HCT116 (cell line): ENCODE results near the gene SSBP1. TPM values are rescaled to one million over a fixed set of nuclear protein-coding genes. Genes with fewer than 3 reads are reported as not detected.

Experiments used
- ATAC-seq: fragments of 200-7000 bp; cut with Tn5 transposase; 2 replicates; pipeline ENCODE4 v1.9.1; 2020; ENCODE audit warnings: mild to moderate bottlenecking, moderate library complexity
- BruUV-seq: library from RNA; stranded (reverse); fragments of 400-500 nt; replicated peaks from 2 replicates; lab custom pipeline; 2021; lab: Mats Ljungman, UMichigan
- CTCF ChIA-PET: fragments of 300-600 bp; sonication (Branson Sonifier 250); formaldehyde crosslinking; loops from one replicate; lab custom pipeline; 2021; ENCODE audit warnings: antibody characterized with exemption; lab: Charles Lee
- POLR2A ChIA-PET: fragments of 300-600, 350-600 bp; sonication (Branson Sonifier 250); formaldehyde crosslinking; loops from one replicate; lab custom pipeline; 2021; ENCODE audit warnings: antibody characterized with exemption; lab: Charles Lee
- RAD21 ChIA-PET, 2 experiments: fragments of 300-600 bp; sonication (Branson Sonifier 250); formaldehyde crosslinking; loops; one replicate each; lab custom pipeline; 2023; ENCODE audit warnings: low total read pairs in 2 of 2; ENCODE audit not compliant: uncharacterized antibody in 2 of 2, unreplicated experiment in 2 of 2, low non-redundant PET in 1 of 2; lab: Charles Lee
- DNase-seq: peaks from one replicate; pipeline ENCODE4 v3.0.0-alpha.2; 2010; ENCODE audit warnings: low read depth, low spot score
- H2AFZ ChIP-seq: fragments of 200-600 bp; shearing (Covaris generic), sonication (generic); 2 replicates; pipeline ENCODE4 v1.6.1; 2017; ENCODE audit warnings: low read depth, mixed run types, mixed read lengths, antibody characterized with exemption, low read length; ENCODE audit not compliant: poor library complexity, severe bottlenecking
- H3K27ac ChIP-seq: 2 replicates; pipeline ENCODE4 v1.5.1; 2012; ENCODE audit warnings: low read depth, low read length
- H3K27me3 ChIP-seq: fragments of 200-600 bp; sonication (generic); 2 replicates; pipeline ENCODE4 v1.6.1; 2016; ENCODE audit warnings: mixed run types, low read length, mixed read lengths; ENCODE audit not compliant: insufficient read depth
- H3K36me3 ChIP-seq, 2 experiments: fragments of 200-500 bp in 1 of 2; fragments of 200-600 bp in 1 of 2; sonication (Bioruptor generic) in 1 of 2; sonication (generic) in 1 of 2; 2 replicates each; pipeline versions ENCODE4 v1.5.1 to v1.6.1; 2014 to 2016; ENCODE audit warnings: low read length in 2 of 2, inconsistent platforms in 1 of 2, mixed read lengths in 1 of 2, mixed run types in 1 of 2; ENCODE audit not compliant: insufficient read depth in 2 of 2, control insufficient read depth in 1 of 2
- H3K4me1 ChIP-seq, 2 experiments: fragments of 200-600 bp in 1 of 2; sonication (generic) in 1 of 2; 2 replicates each; pipeline versions ENCODE4 v1.5.1 to v1.6.1; 2012 to 2017; ENCODE audit warnings: low read length in 2 of 2, inconsistent platforms in 1 of 2, mild to moderate bottlenecking in 1 of 2, mixed read lengths in 1 of 2, mixed run types in 1 of 2, moderate library complexity in 1 of 2; ENCODE audit not compliant: insufficient read depth in 2 of 2, control insufficient read depth in 1 of 2
- H3K4me2 ChIP-seq: fragments of 200-600 bp; sonication (generic); 2 replicates; pipeline ENCODE4 v1.6.1; 2017; ENCODE audit warnings: mixed run types, low read length, mixed read lengths
- H3K4me3 ChIP-seq, 2 experiments: fragments of 200-600 bp in 1 of 2; sonication (generic) in 1 of 2; replicated peaks in 1 of 2; 2 replicates each; pipeline ENCODE4 v1.5.1; 2011 to 2016; ENCODE audit warnings: low read length in 2 of 2, control low read depth in 1 of 2, low read depth in 1 of 2, mild to moderate bottlenecking in 1 of 2, mixed read lengths in 1 of 2, mixed run types in 1 of 2
- H3K79me2 ChIP-seq: fragments of 200-600 bp; sonication (generic); 2 replicates; pipeline ENCODE4 v1.6.1; 2017; ENCODE audit warnings: mild to moderate bottlenecking, mixed run types, low read length, moderate library complexity, mixed read lengths; ENCODE audit not compliant: insufficient read depth
- H3K9ac ChIP-seq: fragments of 200-600 bp; sonication (generic); 2 replicates; pipeline ENCODE4 v1.6.1; 2016; ENCODE audit warnings: low read length, mixed read lengths
- H3K9me2 ChIP-seq: fragments of 200-600 bp; sonication (generic), shearing (Covaris generic); 2 replicates; pipeline ENCODE4 v1.6.1; 2017; ENCODE audit warnings: mixed run types, mild to moderate bottlenecking, moderate library complexity; ENCODE audit not compliant: insufficient read depth
- H3K9me3 ChIP-seq, 2 experiments: fragments of 200-500 bp in 1 of 2; fragments of 200-600 bp in 1 of 2; sonication (Bioruptor generic) in 1 of 2; sonication (generic) in 1 of 2; 2 replicates each; pipeline ENCODE4 v1.6.1; 2014 to 2017; ENCODE audit warnings: low read length in 2 of 2, mixed read lengths in 2 of 2, inconsistent platforms in 1 of 2, low read depth in 1 of 2, mild to moderate bottlenecking in 1 of 2, mixed run types in 1 of 2, moderate library complexity in 1 of 2; ENCODE audit not compliant: control insufficient read depth in 1 of 2, insufficient read depth in 1 of 2
- H4K20me1 ChIP-seq: fragments of 200-600 bp; sonication (generic), shearing (Covaris generic); 2 replicates; pipeline ENCODE4 v1.6.1; 2017; ENCODE audit warnings: mixed run types, mild to moderate bottlenecking, moderate library complexity; ENCODE audit not compliant: insufficient read depth
- ATF3 ChIP-seq: IDR thresholded peaks from 2 replicates; pipeline ENCODE4 v1.6.1; 2012
- CBX3 ChIP-seq: IDR thresholded peaks from 2 replicates; pipeline ENCODE4 v1.6.1; 2012; ENCODE audit warnings: low read depth
- CEBPB ChIP-seq: IDR thresholded peaks from 2 replicates; pipeline ENCODE4 v1.6.1; 2012; ENCODE audit warnings: low read depth
- CTCF ChIP-seq, 3 experiments: fragments of 200-600 bp in 1 of 3; sonication (generic) in 1 of 3; IDR thresholded peaks in 2 of 3; conservative IDR thresholded peaks in 1 of 3; 2 replicates each; pipeline ENCODE4 v1.5.1; 2012 to 2017; ENCODE audit warnings: low read depth in 2 of 3, low read length in 2 of 3, antibody characterized with exemption in 1 of 3, borderline replicate concordance in 1 of 3, control low read depth in 1 of 3, mild to moderate bottlenecking in 1 of 3, mixed read lengths in 1 of 3, mixed run types in 1 of 3, moderate library complexity in 1 of 3; ENCODE audit not compliant: insufficient read depth in 1 of 3
- EGR1 ChIP-seq: IDR thresholded peaks from 2 replicates; pipeline ENCODE4 v1.6.1; 2012; ENCODE audit warnings: low read depth
- ELF1 ChIP-seq: IDR thresholded peaks from 2 replicates; pipeline ENCODE4 v1.6.1; 2012; ENCODE audit warnings: low read depth, borderline replicate concordance
- EZH2phosphoT487 ChIP-seq: fragments of 200-600 bp; IDR thresholded peaks from 2 replicates; pipeline ENCODE4 v1.6.1; 2018; ENCODE audit warnings: antibody characterized with exemption, borderline replicate concordance
- FOSL1 ChIP-seq: IDR thresholded peaks from 2 replicates; pipeline ENCODE4 v1.6.1; 2012; ENCODE audit warnings: low read depth
- JUND ChIP-seq: IDR thresholded peaks from 2 replicates; pipeline ENCODE4 v1.6.1; 2012
- MAX ChIP-seq: IDR thresholded peaks from 2 replicates; pipeline ENCODE4 v1.6.1; 2012
- POLR2AphosphoS5 ChIP-seq: IDR thresholded peaks from 2 replicates; pipeline ENCODE4 v1.6.1; 2011; ENCODE audit warnings: mild to moderate bottlenecking, low read depth, low read length, moderate library complexity
- REST ChIP-seq: IDR thresholded peaks from 2 replicates; pipeline ENCODE4 v1.6.1; 2012; ENCODE audit warnings: low read depth
- SIN3A ChIP-seq: IDR thresholded peaks from 2 replicates; pipeline ENCODE4 v1.6.1; 2012; ENCODE audit warnings: low read depth
- SP1 ChIP-seq: IDR thresholded peaks from 2 replicates; pipeline ENCODE4 v1.6.1; 2012; ENCODE audit warnings: low read depth
- SRF ChIP-seq: IDR thresholded peaks from 2 replicates; pipeline ENCODE4 v1.6.1; 2012; ENCODE audit warnings: low read depth
- TCF7L2 ChIP-seq: IDR thresholded peaks from 2 replicates; pipeline ENCODE4 v1.7.0; 2011; ENCODE audit warnings: borderline replicate concordance, inconsistent platforms; ENCODE audit not compliant: insufficient read depth, insufficient read length; ENCODE audit errors: extremely low read depth
- YY1 ChIP-seq: IDR thresholded peaks from 2 replicates; pipeline ENCODE4 v1.6.1; 2011; ENCODE audit warnings: low read length, low read depth, moderate library complexity, mild to moderate bottlenecking; ENCODE audit not compliant: insufficient replicate concordance; ENCODE audit errors: extremely low read depth
- ZFX ChIP-seq: fragments of 450-650 bp; IDR thresholded peaks from 2 replicates; pipeline ENCODE4 v1.6.1; 2017
- ZNF274 ChIP-seq: fragments of 200-500 bp; sonication (Bioruptor generic); IDR thresholded peaks from 2 replicates; pipeline ENCODE4 v1.6.1; 2014; ENCODE audit warnings: mild to moderate bottlenecking, low read depth, low read length, inconsistent platforms
- intact Hi-C: fragments of 100-400 bp; cut with micrococcal nuclease; formaldehyde crosslinking; loops from 2 replicates; pipeline ENCODE4 v1.10.0; 2022
- total RNA-seq: library from RNA; stranded (reverse); gene quantifications from one replicate; pipeline ENCODE4 v1.2.1, GENCODE V29; 2021; ENCODE audit not compliant: unreplicated experiment

Gene SSBP1
- total RNA-seq, 1 experiment from 2014 or later: 171 TPM

- no peak overlapping the region for H3K27ac ChIP-seq
- intact Hi-C loops: no loop called here
- no peaks in the 10 kb centered on the region for H3K9me3 ChIP-seq
- TF ChIP-seq CEBPB (no peak), SIN3A (no peak), CTCF (IDR thresholded peaks at IDR 0.05 in 2 of 3, conservative IDR thresholded peaks at IDR 0.05 in 1 of 3; ENCODE audit: borderline replicate concordance in 1 of 3, insufficient read depth in 1 of 3, low read depth in 2 of 3, low read length in 2 of 3) (no peak), TCF7L2 (no peak), EZH2phosphoT487 (no peak), ZNF274 (no peak), SP1 (no peak), CBX3 (no peak), EGR1 (no peak), ELF1 (no peak), JUND (no peak), YY1 (no peak), MAX (no peak), POLR2AphosphoS5 (no peak), REST (no peak), SRF (no peak), FOSL1 (no peak), ZFX (no peak), ATF3 (no peak)
- no peaks in the 10 kb centered on the region for H3K79me2 ChIP-seq
- H3K9ac ChIP-seq: no peak overlapping the region
- H3K27me3 ChIP-seq: no peaks in the 10 kb centered on the region
- DNase-seq: no peak
- no peaks in the 10 kb centered on the region for H3K9me2 ChIP-seq
- POLR2A ChIA-PET: interaction anchor here (1.6 kb wide), 1 partner anchor 15 kb away, joined by 4 read pairs; the partner anchor contains the start of gene SSBP1
- ATAC-seq: no peak
- H3K4me2 ChIP-seq: no peak overlapping the region
- no TSS peak for BruUV-seq
- no peaks in the 10 kb centered on the region for H3K4me1 ChIP-seq
- H3K36me3 ChIP-seq: no peaks in the 10 kb centered on the region
- CTCF ChIA-PET: interaction anchor here (1.7 kb wide), 1 partner anchor 16 kb away, joined by 4 read pairs; the partner anchor contains the start of gene SSBP1
- RAD21 ChIA-PET: no interaction called here
- H4K20me1 ChIP-seq: no peaks in the 10 kb centered on the region
- no peak overlapping the region for H2AFZ ChIP-seq
- no peak overlapping the region for H3K4me3 ChIP-seq
Observed at GRCh38 chr7:141722529-141722928, 15.6 kb upstream of the SSBP1 start.
